NCI-H146 treated with DMSO at 0.1 percent for 48 hours (cell line): ENCODE data around the gene SLC22A14.
"Not testable (repeated sequence)": the region's sequence is repeated elsewhere in the genome, so short reads cannot be mapped to it uniquely, and the experiment has no call there.

ENCODE experiments used
- DNase-seq: peaks from one replicate; lab custom pipeline; 2025; ENCODE audit not compliant: unreplicated experiment; lab: John Stamatoyannopoulos, UW

SLC22A14 gene

GRCh38 chr3:38270606-38271005 is 11.5 kb upstream of the SLC22A14 start:
- DNase-seq, result no peak

GRCh38 chr3:38271553-38271952 is 10.5 kb upstream of the SLC22A14 start:
- DNase-seq, result no peak

GRCh38 chr3:38274864-38275649 is 7.0 kb upstream of the SLC22A14 start:
- DNase-seq, result no peak

GRCh38 chr3:38275658-38276057 is 6.4 kb upstream of the SLC22A14 start:
- DNase-seq, result no peak

GRCh38 chr3:38276081-38276916 is 5.8 kb upstream of the SLC22A14 start:
- DNase-seq, result no peak

- no peak for DNase-seq
Observed at GRCh38 chr3:38276917-38277630, 5.0 kb upstream of the SLC22A14 start.

- no peak for DNase-seq
Observed at GRCh38 chr3:38278841-38279240, 3.3 kb upstream of the SLC22A14 start.

- DNase-seq, result no peak
Observed at GRCh38 chr3:38283810-38284755, 2.0 kb downstream of the SLC22A14 start.

- DNase-seq, result no peak
Observed at GRCh38 chr3:38284756-38285150, 2.7 kb downstream of the SLC22A14 start.

- not testable (repeated sequence) for DNase-seq
Observed at GRCh38 chr3:38289286-38290217, 7.5 kb downstream of the SLC22A14 start.

- not testable (repeated sequence) for DNase-seq
Observed at GRCh38 chr3:38297053-38297452, 15.0 kb downstream of the SLC22A14 start.

GRCh38 chr3:38297537-38297936 is 15.4 kb downstream of the SLC22A14 start:
- no peak for DNase-seq

- DNase-seq, result no peak
Observed at GRCh38 chr3:38297947-38298711, 16.0 kb downstream of the SLC22A14 start.

GRCh38 chr3:38306941-38307340 is 24.8 kb downstream of the SLC22A14 start:
- DNase-seq, result no peak

- DNase-seq, result no peak
Observed at GRCh38 chr3:38307599-38307998, 25.5 kb downstream of the SLC22A14 start.

- no peak for DNase-seq
Observed at GRCh38 chr3:38308456-38308855, 26.4 kb downstream of the SLC22A14 start.

GRCh38 chr3:38311476-38311875 is 29.4 kb downstream of the SLC22A14 start:
- no peak for DNase-seq

GRCh38 chr3:38311941-38312340 is 29.8 kb downstream of the SLC22A14 start:
- DNase-seq, result no peak

GRCh38 chr3:38312356-38312755 is 30.3 kb downstream of the SLC22A14 start:
- DNase-seq, result no peak
